Ectodermal cell (in vitro differentiated cells): ENCODE results near the gene PTCD2.
"Not testable (repeated sequence)": the region's sequence is repeated elsewhere in the genome, so short reads cannot be mapped to it uniquely, and the experiment has no call there.

ENCODE experiments used
- H3K27ac ChIP-seq: 2 replicates; pipeline ENCODE4 v1.7.0; 2013; ENCODE audit warnings: mild to moderate bottlenecking, low read depth, low read length; ENCODE audit not compliant: insufficient read depth, poor library complexity, severe bottlenecking
- H3K27me3 ChIP-seq: 2 replicates; pipeline ENCODE4 v1.7.0; 2013; ENCODE audit warnings: mild to moderate bottlenecking, low read length; ENCODE audit not compliant: insufficient read depth, control insufficient read depth, poor library complexity, severe bottlenecking
- H3K36me3 ChIP-seq: one replicate; pipeline ENCODE4 v1.7.0; 2013; ENCODE audit warnings: low read length; ENCODE audit not compliant: control insufficient read depth, insufficient read depth
- H3K4me1 ChIP-seq: one replicate; pipeline ENCODE4 v1.7.0; 2013; ENCODE audit warnings: low read length; ENCODE audit not compliant: control insufficient read depth, insufficient read depth
- H3K4me3 ChIP-seq: 2 replicates; pipeline ENCODE4 v1.7.0; 2013; ENCODE audit warnings: low read depth, low read length, control low read depth; ENCODE audit not compliant: insufficient read depth
- H3K9me3 ChIP-seq: 2 replicates; pipeline ENCODE4 v1.7.0; 2013; ENCODE audit warnings: mild to moderate bottlenecking, low read length, moderate library complexity; ENCODE audit not compliant: control insufficient read depth
- WGBS, 2 experiments: methylation state at CpG; one replicate each; pipeline ENCODE4 v1.1.7; 2013; ENCODE audit warnings: missing lambda C conversion rate in 2 of 2; 5-methylcytosine and 5-hydroxymethylcytosine counted together

The PTCD2 gene

GRCh38 chr5:72295539-72295938 is 24.6 kb upstream of the PTCD2 start:
- 94 to 97% methylated on average over 3 to 4 of the region's 4 CpGs for WGBS, 2 experiments
- no peak overlapping the region for H3K27ac ChIP-seq

GRCh38 chr5:72296256-72296655 is 23.9 kb upstream of the PTCD2 start:
- H3K27me3 ChIP-seq = no peaks in the 10 kb centered on the region
- no peak overlapping the region for H3K4me3 ChIP-seq
- WGBS, 2 experiments = 92 to 100% methylated on average over 1 to 2 of the region's 2 CpGs
- no peaks in the 10 kb centered on the region for H3K9me3 ChIP-seq
- peaks cover 12% of the 10 kb centered on the region for H3K4me1 ChIP-seq
- H3K27ac ChIP-seq = no peak overlapping the region
- no peaks in the 10 kb centered on the region for H3K36me3 ChIP-seq

More at GRCh38 chr5:72295539-72295938, 24.6 kb upstream of the PTCD2 start:
- Histone ChIP-seq H3K27me3 (no peaks in the 10 kb centered on the region), H3K4me1 (peaks cover 5% of the 10 kb centered on the region), H3K9me3 (no peaks in the 10 kb centered on the region), H3K36me3 (no peaks in the 10 kb centered on the region), H3K4me3 (no peak overlapping the region)

- not testable (repeated sequence) for H3K27me3 ChIP-seq, H3K9me3 ChIP-seq, H3K36me3 ChIP-seq, H3K4me3 ChIP-seq, H3K27ac ChIP-seq
- peaks cover 28% of the 10 kb centered on the region for H3K4me1 ChIP-seq
- WGBS, 2 experiments = 69 to 87% methylated on average over 3 of the region's 3 CpGs
Observed at GRCh38 chr5:72298136-72298535, 22.0 kb upstream of the PTCD2 start.

GRCh38 chr5:72298711-72299110 is 21.5 kb upstream of the PTCD2 start:
- Histone ChIP-seq H3K27ac (no peak overlapping the region), H3K9me3 (no peaks in the 10 kb centered on the region), H3K4me1 (peaks cover 30% of the 10 kb centered on the region), H3K27me3 (no peaks in the 10 kb centered on the region), H3K4me3 (no peak overlapping the region), H3K36me3 (no peaks in the 10 kb centered on the region)
- WGBS, 2 experiments = 86 to 100% methylated on average over 2 to 5 of the region's 5 CpGs

- H3K27ac ChIP-seq = peak overlapping the region; percentile 86
- 100% methylated on average over 1 of the region's 1 CpG; no CpG with 5 or more reads in 1 of the 2 experiments for WGBS, 2 experiments
Observed at GRCh38 chr5:72300590-72301339, 19.4 kb upstream of the PTCD2 start.

GRCh38 chr5:72301557-72301956 is 18.6 kb upstream of the PTCD2 start:
- H3K36me3 ChIP-seq = no peaks in the 10 kb centered on the region
- peaks cover 40% of the 10 kb centered on the region for H3K4me1 ChIP-seq
- H3K4me3 ChIP-seq = no peak overlapping the region
- peak overlapping the region; percentile 86 for H3K27ac ChIP-seq
- no peaks in the 10 kb centered on the region for H3K9me3 ChIP-seq
- H3K27me3 ChIP-seq = no peaks in the 10 kb centered on the region
- WGBS, 2 experiments = 77 to 80% methylated on average over 6 of the region's 6 CpGs

More at GRCh38 chr5:72300590-72301339, 19.4 kb upstream of the PTCD2 start:
- Histone ChIP-seq H3K9me3 (no peaks in the 10 kb centered on the region), H3K4me1 (peaks cover 34% of the 10 kb centered on the region), H3K27me3 (no peaks in the 10 kb centered on the region), H3K36me3 (no peaks in the 10 kb centered on the region), H3K4me3 (no peak overlapping the region)

- H3K27me3 ChIP-seq = no peaks in the 10 kb centered on the region
- WGBS, 2 experiments = 17 to 25% methylated on average over 3 of the region's 3 CpGs
- peak overlapping the region; percentile 86 for H3K27ac ChIP-seq
- H3K9me3 ChIP-seq = no peaks in the 10 kb centered on the region
- H3K4me1 ChIP-seq = peaks cover 40% of the 10 kb centered on the region
- no peaks in the 10 kb centered on the region for H3K36me3 ChIP-seq
- no peak overlapping the region for H3K4me3 ChIP-seq
Observed at GRCh38 chr5:72302171-72302570, 18.0 kb upstream of the PTCD2 start.

- Histone ChIP-seq H3K4me3 (no peak overlapping the region), H3K9me3 (no peaks in the 10 kb centered on the region), H3K27ac (no peak overlapping the region), H3K36me3 (peaks cover 12% of the 10 kb centered on the region), H3K27me3 (no peaks in the 10 kb centered on the region), H3K4me1 (peaks cover 36% of the 10 kb centered on the region)
- WGBS, 2 experiments = 90% methylated on average over 2 of the region's 2 CpGs
Observed at GRCh38 chr5:72305194-72306142, 14.7 kb upstream of the PTCD2 start.

- Histone ChIP-seq H3K27ac (peak overlapping the region; percentile 90), H3K4me1 (peaks cover 18% of the 10 kb centered on the region), H3K4me3 (peak overlapping the region; percentile 63), H3K36me3 (peaks cover 12% of the 10 kb centered on the region), H3K27me3 (no peaks in the 10 kb centered on the region), H3K9me3 (no peaks in the 10 kb centered on the region)
- WGBS, 2 experiments = 67 to 75% methylated on average over 6 to 8 of the region's 8 CpGs
Observed at GRCh38 chr5:72307573-72307967, 12.6 kb upstream of the PTCD2 start.
